GM12874 (cell line): ENCODE data around the gene MAN2A2.

Source experiments
- TF ChIP-seq, protein P1 (sequence below): IDR thresholded peaks from 2 replicates; pipeline ENCODE4 v1.5.1; 2011; ENCODE audit warnings: low read depth, mild to moderate bottlenecking, control low read depth, low read length, moderate library complexity; ENCODE audit not compliant: insufficient read depth

MAN2A2 gene

DNA sequence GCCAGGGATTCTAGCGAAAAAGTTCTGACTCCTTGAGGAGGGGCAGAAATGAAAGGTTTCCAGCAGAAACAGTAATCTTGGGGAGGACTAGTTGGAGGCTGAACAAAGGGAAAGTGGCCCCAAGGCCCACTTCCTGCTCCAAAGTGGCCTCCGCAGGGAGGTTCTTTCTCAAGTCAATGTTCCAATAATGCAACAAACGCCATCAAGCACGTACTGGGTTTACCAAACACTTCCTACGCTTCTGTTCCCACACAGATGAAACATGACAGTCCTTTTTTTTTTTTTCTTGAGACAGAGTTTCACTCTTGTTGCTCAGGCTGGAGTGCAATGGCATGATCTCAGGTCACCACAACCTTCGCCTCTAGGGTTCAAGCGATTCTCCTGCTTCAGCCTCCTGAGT is 42.0 kb downstream of the MAN2A2 start:
- TF ChIP-seq, protein P1, sequence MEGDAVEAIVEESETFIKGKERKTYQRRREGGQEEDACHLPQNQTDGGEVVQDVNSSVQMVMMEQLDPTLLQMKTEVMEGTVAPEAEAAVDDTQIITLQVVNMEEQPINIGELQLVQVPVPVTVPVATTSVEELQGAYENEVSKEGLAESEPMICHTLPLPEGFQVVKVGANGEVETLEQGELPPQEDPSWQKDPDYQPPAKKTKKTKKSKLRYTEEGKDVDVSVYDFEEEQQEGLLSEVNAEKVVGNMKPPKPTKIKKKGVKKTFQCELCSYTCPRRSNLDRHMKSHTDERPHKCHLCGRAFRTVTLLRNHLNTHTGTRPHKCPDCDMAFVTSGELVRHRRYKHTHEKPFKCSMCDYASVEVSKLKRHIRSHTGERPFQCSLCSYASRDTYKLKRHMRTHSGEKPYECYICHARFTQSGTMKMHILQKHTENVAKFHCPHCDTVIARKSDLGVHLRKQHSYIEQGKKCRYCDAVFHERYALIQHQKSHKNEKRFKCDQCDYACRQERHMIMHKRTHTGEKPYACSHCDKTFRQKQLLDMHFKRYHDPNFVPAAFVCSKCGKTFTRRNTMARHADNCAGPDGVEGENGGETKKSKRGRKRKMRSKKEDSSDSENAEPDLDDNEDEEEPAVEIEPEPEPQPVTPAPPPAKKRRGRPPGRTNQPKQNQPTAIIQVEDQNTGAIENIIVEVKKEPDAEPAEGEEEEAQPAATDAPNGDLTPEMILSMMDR: no peak

DNA sequence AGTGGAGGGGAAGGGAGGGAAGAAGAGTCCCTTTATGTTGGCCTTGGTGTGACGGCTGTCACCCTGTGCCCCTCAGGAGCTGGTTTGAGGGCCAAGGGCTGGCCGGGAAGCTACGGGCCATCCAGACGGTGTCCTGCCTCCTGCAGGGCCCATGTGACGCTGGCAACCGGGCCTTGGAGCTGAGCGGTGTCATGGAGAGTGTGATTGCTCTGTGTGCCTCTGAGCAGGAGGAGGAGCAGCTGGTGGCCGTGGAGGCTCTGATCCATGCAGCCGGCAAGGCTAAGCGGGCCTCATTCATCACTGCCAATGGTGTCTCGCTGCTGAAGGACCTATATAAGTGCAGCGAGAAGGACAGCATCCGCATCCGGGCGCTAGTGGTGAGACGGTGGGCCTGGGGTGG is 43.4 kb downstream of the MAN2A2 start:
- TF ChIP-seq, protein P1: no peak

DNA sequence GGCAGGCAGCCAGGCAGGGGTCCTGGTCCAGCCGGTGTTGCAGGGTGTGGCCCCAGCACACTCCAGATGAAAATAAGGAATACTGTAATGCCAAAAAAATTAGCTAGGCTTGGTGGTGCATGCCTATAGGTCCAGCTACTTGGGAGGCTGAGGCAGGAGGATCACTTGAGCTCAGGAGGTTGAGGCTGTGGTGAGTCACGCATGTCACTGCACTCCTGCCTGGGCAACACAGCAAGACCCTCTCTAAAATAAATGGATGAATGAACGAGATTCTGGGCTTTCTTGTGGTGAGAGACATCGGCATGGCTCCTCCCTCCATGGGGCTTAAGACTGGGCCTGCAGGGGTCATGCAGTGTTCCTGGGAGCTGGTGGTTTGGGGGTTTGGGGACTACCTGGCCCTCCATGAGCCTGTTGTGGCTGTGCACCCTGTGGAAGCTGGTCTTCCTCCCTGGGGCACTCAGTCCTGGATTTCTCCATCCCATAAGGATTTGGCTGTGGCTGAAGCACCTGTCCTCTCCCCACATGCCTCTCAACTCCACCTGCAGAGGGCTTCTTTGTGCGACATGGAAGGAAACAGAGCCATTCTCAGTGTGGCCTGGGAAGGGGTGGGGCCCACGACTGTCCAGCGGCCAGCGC is 44.0 kb downstream of the MAN2A2 start:
- TF ChIP-seq, protein P1: no peak

DNA sequence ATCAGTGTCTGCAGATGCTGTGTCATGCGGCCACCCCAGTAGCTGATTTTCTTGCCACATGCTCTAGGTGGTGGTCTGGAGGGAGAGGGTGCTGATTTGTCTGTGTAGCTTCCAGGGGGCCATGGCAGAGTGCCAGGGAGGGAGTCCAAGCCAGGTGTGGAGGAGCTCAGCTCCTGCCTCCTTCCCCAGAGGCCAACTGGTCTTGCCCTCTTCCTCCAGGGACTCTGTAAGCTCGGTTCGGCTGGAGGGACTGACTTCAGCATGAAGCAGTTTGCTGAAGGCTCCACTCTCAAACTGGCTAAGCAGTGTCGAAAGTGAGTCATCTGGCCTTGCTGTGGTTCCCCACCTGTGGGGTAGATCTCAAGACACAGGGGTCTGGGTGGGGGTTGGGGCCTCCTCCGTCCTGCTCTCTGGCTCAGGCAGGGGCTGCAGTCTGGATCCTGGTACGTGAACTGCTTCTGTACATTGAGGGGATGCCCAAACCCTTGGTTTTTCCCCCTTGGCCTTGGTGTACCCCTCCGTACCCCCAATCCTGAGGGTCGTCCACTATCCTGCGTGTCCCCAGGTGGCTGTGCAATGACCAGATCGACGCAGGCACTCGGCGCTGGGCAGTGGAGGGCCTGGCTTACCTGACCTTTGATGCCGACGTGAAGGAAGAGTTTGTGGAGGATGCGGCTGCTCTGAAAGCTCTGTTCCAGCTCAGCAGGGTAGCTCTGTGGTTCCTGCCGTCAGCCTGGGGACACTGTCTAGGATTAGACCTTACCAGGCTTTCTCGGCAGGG is 44.7 kb downstream of the MAN2A2 start:
- TF ChIP-seq, protein P1: no peak

DNA sequence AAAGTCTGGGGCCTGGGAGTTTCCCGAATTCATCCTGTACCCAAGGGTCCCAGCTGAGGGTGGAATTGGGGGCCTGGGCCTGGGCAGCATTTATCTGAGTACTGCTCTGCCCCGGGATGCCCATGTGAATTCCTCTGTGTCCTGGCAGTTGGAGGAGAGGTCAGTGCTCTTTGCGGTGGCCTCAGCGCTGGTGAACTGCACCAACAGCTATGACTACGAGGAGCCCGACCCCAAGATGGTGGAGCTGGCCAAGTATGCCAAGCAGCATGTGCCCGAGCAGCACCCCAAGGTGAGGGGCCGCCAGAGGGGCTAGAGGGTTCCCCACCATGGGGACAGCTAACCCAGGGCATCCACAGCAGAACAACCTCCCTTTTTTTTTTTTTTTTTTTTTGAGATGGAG is 45.4 kb downstream of the MAN2A2 start:
- TF ChIP-seq, protein P1: no peak

DNA sequence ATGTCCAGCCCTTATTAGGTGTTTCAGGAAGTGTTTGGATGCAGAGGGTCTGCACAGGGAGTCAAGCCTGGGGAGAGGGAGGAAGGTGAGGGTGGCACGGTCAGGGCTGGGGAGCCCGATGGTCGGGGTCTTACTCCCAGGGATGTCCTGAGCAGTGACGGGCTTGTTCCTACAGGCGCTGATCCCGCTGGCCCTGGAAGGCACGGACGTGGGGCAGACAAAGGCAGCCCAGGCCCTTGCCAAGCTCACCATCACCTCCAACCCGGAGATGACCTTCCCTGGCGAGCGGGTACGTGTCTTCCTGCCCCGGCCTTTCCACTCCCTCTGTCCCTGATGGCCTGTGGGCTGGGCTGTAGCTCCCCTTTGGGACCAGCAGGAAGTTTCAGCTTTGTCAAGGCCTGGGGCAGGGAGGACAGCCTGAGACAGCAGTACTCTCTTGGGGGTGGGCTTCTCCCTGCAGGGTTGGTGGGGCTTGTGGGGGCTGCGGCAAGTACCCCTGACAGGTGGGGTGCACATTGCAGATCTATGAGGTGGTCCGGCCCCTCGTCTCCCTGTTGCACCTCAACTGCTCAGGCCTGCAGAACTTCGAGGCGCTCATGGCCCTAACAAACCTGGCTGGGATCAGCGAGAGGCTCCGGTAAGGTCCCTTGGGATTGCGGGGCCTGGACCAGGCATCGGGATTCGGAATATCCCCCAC is 47.0 kb downstream of the MAN2A2 start:
- TF ChIP-seq, protein P1: no peak

DNA sequence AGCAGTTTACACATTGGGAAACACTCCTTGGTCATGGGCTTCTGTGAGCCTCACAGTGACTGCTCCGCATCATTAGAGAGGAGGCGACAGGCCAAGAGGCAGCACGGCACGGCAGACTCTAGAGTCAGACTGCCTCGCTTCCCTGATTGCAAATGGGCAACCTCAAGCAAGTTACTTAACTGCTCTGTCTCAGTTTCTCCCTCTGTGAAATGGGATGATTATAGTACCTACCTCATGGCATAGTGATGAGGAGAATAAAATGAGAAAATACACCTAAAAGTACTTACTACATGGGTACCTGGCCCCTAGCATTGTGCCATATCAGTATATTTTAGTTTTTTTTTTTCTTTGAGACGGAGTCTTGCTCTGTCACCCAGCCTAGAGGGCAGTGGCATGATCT is 47.6 kb downstream of the MAN2A2 start:
- TF ChIP-seq, protein P1: no peak
